ENCODE measurements around the gene DUSP23.

- no peak for TF ChIP-seq CTCF (conservative IDR thresholded peaks at IDR 0.05; ENCODE audit: low read depth in 2 of 2)
- TF ChIP-seq REST (IDR thresholded peaks at IDR 0.05; ENCODE audit: unreplicated experiment) = no peak
- no peak for TF ChIP-seq EZH2 (IDR thresholded peaks at IDR 0.05; ENCODE audit: low read depth, unreplicated experiment)
- TF ChIP-seq NANOG (IDR thresholded peaks at IDR 0.05; ENCODE audit: borderline replicate concordance) = no peak
- no peak for TF ChIP-seq CREB1 (CRISPR knock-in tag; IDR thresholded peaks at IDR 0.05; ENCODE audit: low read depth)
- TF ChIP-seq POLR2AphosphoS5 (IDR thresholded peaks at IDR 0.05; ENCODE audit: low read depth) = no peak
- TF ChIP-seq STAT1 (IDR thresholded peaks at IDR 0.05; ENCODE audit: unreplicated experiment) = no peak
- TF ChIP-seq ZNF331 (CRISPR knock-in tag; IDR thresholded peaks at IDR 0.05; ENCODE audit: low read depth) = no peak
- TF ChIP-seq EZH2phosphoT487 (IDR thresholded peaks at IDR 0.05; ENCODE audit: unreplicated experiment) = no peak
- no peak for TF ChIP-seq JUNB (IDR thresholded peaks at IDR 0.05; ENCODE audit: unreplicated experiment)
- TF ChIP-seq ETS1 (IDR thresholded peaks at IDR 0.05) = no peak
These were observed 27.4 kb upstream of the DUSP23 start for GRCh38 chr1:159753386-159753785.
